K562 (cell line): ENCODE results near the gene CDCP1. TPM values are rescaled to one million over a fixed set of nuclear protein-coding genes. Genes with fewer than 3 reads are reported as not detected.

ENCODE experiments used
- ARID1B ChIP-seq: fragments of 450-650 bp; IDR thresholded peaks from 2 replicates; pipeline ENCODE4 v1.6.1; 2016; ENCODE audit warnings: antibody characterized with exemption, mild to moderate bottlenecking, inconsistent platforms
- CTCFL ChIP-seq: IDR thresholded peaks from 2 replicates; pipeline ENCODE4 v1.6.1; 2011; ENCODE audit warnings: borderline replicate concordance, low read depth, mild to moderate bottlenecking, moderate library complexity, low read length; ENCODE audit not compliant: insufficient read depth, poor library complexity, severe bottlenecking
- KHSRP ChIP-seq: fragments of 450-650 bp; IDR thresholded peaks from 2 replicates; pipeline ENCODE4 v1.6.1; 2017
- MGA ChIP-seq: fragments of 450-650 bp; IDR thresholded peaks from 2 replicates; pipeline ENCODE4 v1.6.1; 2016; ENCODE audit warnings: mild to moderate bottlenecking, moderate library complexity
- PTRF ChIP-seq: fragments of 450-650 bp; IDR thresholded peaks from 2 replicates; pipeline ENCODE4 v1.6.1; 2016; ENCODE audit warnings: mild to moderate bottlenecking, missing genetic modification characterization, missing compliant biosample characterization
- RNF2 ChIP-seq: sonication (generic); IDR thresholded peaks from 2 replicates; pipeline ENCODE4 v1.6.1; 2016
- SMARCE1 ChIP-seq: fragments of 450-650 bp; IDR thresholded peaks from 2 replicates; pipeline ENCODE4 v1.7.1; 2016; ENCODE audit warnings: mild to moderate bottlenecking
- TEAD4 ChIP-seq, 2 experiments: sonication (generic) in 1 of 2; formaldehyde crosslinking in 1 of 2; IDR thresholded peaks; 2 replicates each; pipeline versions ENCODE4 v1.6.1 to v1.8.0; 2012 to 2022; ENCODE audit warnings: borderline replicate concordance in 1 of 2, inconsistent platforms in 1 of 2, low read length in 1 of 2, mild to moderate bottlenecking in 1 of 2, missing genetic modification reagents in 1 of 2
- ZC3H4 ChIP-seq: sonication (generic); formaldehyde crosslinking; IDR thresholded peaks from 2 replicates; pipeline ENCODE4 v1.9.0; 2021; ENCODE audit warnings: missing genetic modification reagents, borderline replicate concordance
- ZNF124 ChIP-seq: sonication (generic); formaldehyde crosslinking; IDR thresholded peaks from 2 replicates; pipeline ENCODE4 v1.8.1; 2022; ENCODE audit warnings: missing genetic modification reagents
- ZNF444 ChIP-seq: fragments of 250-450 bp; sonication (Bioruptor Pico); IDR thresholded peaks from 2 replicates; pipeline ENCODE4 v1.4.0; 2020; ENCODE audit warnings: mild to moderate bottlenecking, moderate library complexity
- polyA plus RNA-seq, 8 experiments: library from polyadenylated mRNA; depleted of rRNA in 4 of 8; stranded (reverse) in 5 of 8; unstranded in 3 of 8; fragments of >200 nt; fragmentation: Nextera tagmentation in 2 of 8; fragmentation: Illumina TruSeq in 1 of 8; extraction: Ambion mirVana in 2 of 8; extraction: Trizol in 1 of 8; gene quantifications; 2 replicates each; pipeline versions ENCODE4 v1.2.1 to v1.2.3, GENCODE V29; 2011 to 2014; ENCODE audit warnings: inconsistent platforms in 1 of 8, missing spikeins in 1 of 8
- total RNA-seq, 7 experiments: library from RNA; depleted of rRNA in 6 of 7; stranded (reverse); fragments of >200 nt in 6 of 7; fragmentation: Illumina TruSeq in 2 of 7; extraction: Trizol in 2 of 7; gene quantifications; 2 replicates each; pipeline versions ENCODE4 v1.2.1 to v1.2.3, GENCODE V29; 2011 to 2021; ENCODE audit warnings: low replicate concordance in 1 of 7

The CDCP1 gene
- total and polyA plus RNA-seq, 9 of the 15 experiments (the other 6 are each of a cell fraction or from before 2014, with no cell fraction given) = 3.9 to 16.4 (median 5.2) TPM

GRCh38 chr3:45167011-45167911, 21.1 kb upstream of the CDCP1 start (continued):
- TF ChIP-seq MGA (peak; percentile 79), ARID1B (peak; percentile 75), SMARCE1 (peak; percentile 85), KHSRP (no peak), ZNF444 (CRISPR knock-in tag) (peak; percentile 36; the same call in 1 of the 2 replicates), RNF2 (peak; percentile 66; the same call in 1 of the 2 replicates), TEAD4 (IDR thresholded peaks at IDR 0.05; ENCODE audit: low read length) (peak; percentile 69), TEAD4 (CRISPR knock-in tag; IDR thresholded peaks at IDR 0.05; ENCODE audit: borderline replicate concordance) (no peak), ZNF124 (CRISPR knock-in tag) (no peak), CTCFL (peak; percentile 78), ZC3H4 (peak; percentile 66; the same call in 1 of the 2 replicates), PTRF (tag) (no peak)
